DMS153 treated with DMSO at 0.1 percent for 48 hours (cell line): ENCODE data around the gene SLC9A8.
"Not testable (repeated sequence)": the region's sequence is repeated elsewhere in the genome, so short reads cannot be mapped to it uniquely, and the experiment has no call there.

ENCODE experiments used
- DNase-seq: peaks from one replicate; lab custom pipeline; 2025; ENCODE audit not compliant: unreplicated experiment; lab: John Stamatoyannopoulos, UW

SLC9A8 gene, protein sequence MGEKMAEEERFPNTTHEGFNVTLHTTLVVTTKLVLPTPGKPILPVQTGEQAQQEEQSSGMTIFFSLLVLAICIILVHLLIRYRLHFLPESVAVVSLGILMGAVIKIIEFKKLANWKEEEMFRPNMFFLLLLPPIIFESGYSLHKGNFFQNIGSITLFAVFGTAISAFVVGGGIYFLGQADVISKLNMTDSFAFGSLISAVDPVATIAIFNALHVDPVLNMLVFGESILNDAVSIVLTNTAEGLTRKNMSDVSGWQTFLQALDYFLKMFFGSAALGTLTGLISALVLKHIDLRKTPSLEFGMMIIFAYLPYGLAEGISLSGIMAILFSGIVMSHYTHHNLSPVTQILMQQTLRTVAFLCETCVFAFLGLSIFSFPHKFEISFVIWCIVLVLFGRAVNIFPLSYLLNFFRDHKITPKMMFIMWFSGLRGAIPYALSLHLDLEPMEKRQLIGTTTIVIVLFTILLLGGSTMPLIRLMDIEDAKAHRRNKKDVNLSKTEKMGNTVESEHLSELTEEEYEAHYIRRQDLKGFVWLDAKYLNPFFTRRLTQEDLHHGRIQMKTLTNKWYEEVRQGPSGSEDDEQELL

DNA sequence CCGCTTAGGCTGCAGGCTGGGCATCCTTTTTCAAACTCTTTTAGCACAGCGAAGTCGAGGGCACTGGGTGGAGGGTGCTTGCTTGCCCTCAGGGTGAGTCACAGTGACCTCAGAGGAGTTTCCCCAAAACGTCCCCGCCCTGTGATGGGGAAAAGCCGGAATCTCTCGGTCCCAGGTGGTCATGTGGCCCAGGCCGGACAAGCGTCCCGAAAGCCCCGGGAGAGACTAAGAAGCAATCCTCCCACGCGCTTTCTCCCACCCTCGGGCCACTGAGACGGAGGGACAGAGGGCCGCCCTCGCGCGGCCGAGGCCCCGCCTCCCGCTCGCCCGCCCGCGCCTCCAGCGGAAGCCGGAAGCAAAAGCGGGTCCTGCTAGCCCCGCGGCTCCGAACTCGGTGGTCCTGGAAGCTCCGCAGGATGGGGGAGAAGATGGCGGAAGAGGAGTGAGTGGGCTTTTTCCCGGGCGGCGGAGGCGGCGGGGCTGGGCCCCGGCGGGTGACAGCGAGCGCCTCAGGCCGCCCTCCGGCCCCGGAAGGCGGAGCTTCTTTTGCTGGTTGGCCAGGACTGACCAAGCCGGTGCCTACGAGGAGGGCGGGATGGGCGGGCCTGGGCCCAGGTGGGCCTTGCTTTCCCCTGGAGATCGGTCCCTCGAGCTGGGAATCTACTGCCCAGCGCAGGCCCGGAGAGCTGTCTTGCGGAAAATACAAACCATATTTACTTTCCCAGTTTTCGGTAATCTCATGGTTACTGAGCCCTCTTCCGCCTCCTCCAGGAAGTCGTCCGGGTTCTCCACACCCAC, at the start of gene SLC9A8:
Gene SLC9A8, plus strand, starts transcription at position 322 of the 798 bp plus-strand sequence. Its CDS starts 95 bp downstream, at position 417.
- DNase-seq = peak; percentile 65

- no peak for DNase-seq
Observed at GRCh38 chr20:49762940-49763766, 49.5 kb upstream of the SLC9A8 start.

- no peak for DNase-seq
Observed at GRCh38 chr20:49765413-49765736, 47.3 kb upstream of the SLC9A8 start.

DNA sequence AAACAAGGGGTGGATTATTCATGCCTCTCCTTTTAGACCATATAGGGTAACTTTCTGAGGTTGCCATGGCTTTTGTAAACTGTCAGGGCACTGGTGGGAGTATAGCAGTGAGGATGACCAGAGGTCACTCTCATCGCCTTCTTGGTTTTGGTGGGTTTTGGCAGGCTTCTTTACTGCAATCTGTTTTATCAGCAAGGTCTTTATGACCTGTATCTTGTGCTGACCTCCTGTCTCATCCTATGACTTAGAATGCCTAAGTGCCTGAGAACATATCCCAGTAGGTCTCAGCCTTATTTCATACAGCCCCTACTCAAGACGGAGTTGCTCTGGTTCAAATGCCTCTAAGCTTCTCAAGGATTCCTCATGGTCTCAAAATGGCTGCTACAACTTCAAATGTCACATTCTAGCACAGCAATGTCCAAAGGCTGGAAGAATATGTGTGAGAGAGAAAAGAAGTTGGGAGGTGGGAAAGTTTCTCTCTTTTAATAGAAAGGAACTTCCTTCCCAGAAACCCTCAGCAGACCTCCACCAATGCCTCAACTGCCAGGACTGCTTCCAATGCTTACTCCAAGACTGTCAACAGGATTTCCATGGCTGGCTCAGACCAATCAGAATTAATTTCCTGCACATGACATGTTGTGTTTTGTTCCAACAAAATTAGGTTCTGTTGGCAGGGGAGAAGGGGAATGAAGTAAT, 46.6 kb upstream of the SLC9A8 start:
- no peak for DNase-seq

DNA sequence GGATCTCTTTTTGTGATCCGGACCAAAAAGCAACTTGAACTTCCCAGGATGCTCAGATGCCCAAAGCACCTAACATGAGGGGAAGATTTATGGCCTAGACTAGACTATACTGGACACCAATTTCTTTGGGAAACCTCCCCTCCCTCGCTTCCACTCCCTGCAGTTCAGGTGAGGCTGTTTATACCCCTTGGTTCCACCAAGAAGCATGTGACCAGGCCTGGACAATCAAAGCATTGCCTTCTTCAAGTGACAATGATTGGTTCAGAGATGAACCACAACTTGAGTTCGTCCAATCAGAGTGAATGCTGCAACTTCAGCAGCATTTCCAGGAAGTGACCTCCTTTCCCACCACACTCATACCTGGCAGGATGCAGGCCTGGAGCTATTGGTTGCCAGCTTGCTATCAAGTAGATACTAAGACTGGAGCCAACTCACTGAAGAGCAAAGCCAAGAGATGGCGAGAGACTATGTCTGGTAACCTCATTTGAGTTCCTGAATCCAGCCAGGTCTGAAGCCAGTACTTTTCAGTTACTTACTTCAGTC, 45.6 kb upstream of the SLC9A8 start:
- no peak for DNase-seq

DNA sequence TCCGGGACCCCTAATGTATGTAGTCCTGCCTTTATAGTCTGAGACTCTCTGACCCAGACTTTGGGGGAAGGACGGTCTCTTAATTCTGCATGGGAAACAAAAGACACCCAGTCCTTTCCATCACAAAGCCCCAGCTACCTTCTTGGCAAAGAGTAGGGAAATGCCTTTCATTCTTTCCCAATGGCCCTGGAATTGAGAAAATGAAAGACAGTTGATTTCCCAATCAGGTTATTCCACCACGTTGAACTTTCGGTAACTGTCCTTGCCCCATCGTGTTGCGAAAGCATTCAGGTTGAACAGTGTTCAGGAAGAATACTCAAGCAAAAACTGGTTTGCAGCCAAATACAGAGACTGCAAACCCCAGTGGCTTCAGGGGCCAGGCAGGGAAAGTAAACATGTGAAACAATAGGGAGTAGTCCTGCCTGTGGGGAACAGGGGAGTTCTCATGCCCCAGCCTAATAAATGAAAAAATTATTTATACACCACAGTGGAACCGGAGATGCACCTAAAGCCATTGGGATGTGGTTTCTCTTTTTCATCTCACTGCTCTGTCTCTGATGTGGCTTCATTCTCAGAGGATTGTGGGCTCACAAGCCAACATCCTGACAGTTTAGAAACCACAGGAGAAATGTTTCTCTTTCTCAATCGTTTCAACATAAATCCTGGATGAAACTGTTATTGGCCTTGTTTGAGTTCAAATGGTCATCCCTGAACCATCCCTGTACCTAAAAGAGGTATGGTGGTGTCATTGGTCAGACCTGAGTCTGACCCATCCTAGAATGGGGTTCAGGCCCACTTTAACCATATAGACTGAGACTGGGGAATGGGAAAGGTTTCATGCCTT, 44.2 kb upstream of the SLC9A8 start:
- DNase-seq = peak; percentile 27

- DNase-seq = no peak
Observed at GRCh38 chr20:49769048-49769581, 43.5 kb upstream of the SLC9A8 start.

DNA sequence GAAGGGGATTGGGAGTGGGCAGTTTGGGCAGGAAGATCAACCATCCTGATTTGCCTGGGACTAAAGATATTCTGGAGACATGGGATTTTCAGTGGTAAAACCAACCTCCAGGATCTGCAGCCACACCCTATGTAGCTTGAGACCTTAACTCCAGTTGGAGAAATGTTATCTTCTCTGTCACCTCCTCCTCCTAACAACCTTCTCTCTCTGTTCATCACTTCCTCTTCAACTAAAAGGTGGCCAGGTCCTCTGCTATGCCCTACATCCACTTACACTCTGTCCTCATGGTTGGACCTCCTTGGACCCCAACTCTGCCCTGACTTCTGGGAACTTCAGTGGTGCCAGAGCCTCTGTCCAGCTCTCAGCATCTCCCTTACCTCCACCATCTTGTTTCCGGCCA, 42.0 kb upstream of the SLC9A8 start:
- no peak for DNase-seq

DNA sequence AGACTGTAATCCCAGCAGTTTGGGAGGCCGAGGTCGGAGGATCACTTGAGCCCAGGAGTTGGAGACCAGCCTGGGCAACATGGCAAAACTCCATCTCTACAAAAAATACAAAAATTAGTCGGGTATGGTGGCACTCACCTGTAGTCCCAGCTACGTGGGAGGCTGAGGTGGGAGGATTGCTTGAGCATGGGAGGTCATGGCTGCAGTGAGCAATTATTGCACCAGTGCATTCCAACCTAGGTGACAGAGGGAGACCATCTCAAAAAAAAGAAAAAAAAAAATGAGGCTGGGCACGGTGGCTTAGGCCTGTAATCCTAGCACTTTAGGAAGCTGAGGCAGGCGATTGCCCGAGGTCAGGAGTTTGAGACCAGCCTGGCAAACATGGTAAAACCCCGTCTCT, 38.4 kb upstream of the SLC9A8 start:
- not testable (repeated sequence) for DNase-seq

- peak; percentile 14 for DNase-seq
Observed at GRCh38 chr20:49775229-49775693, 37.4 kb upstream of the SLC9A8 start.

DNA sequence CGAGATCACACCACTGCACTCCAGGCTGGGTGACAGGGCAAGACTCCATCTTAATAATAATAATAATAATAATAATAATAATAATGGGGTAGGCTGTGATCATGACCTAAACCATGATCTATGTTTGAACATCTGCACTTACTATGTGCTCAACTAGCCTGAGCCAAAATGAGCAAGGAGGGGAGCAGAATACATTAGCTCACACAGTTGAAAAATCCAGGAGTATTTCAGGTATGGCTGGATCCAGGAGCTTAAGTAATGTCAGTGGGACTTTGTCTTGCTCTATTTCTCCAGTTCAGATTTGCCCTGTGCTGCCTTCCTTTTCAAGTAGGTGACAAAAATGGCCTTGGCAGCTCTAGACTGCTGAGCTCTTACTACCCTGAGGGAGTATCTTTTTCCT, 32.7 kb upstream of the SLC9A8 start:
- no peak for DNase-seq

- DNase-seq = no peak
Observed at GRCh38 chr20:49781676-49782075, 31.0 kb upstream of the SLC9A8 start.

DNA sequence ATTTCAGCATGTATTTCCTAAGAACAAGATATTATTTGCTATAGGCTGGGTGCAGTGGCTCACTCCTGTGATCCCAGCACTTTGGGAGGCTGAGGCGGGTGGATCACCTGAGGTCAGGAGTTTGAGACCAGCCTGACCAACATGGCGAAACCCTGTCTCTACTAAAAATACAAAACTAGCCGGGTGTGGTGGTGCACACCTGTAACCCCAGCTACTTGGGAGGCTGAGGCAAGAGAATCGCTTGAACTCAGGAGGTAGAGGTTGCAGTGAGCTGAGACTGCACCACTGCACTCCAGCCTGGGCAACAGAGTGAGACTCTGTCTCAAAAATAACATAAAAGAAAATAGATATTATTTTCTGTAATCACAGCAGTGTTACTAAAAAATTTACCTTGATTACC, 30.2 kb upstream of the SLC9A8 start:
- not testable (repeated sequence) for DNase-seq

DNA sequence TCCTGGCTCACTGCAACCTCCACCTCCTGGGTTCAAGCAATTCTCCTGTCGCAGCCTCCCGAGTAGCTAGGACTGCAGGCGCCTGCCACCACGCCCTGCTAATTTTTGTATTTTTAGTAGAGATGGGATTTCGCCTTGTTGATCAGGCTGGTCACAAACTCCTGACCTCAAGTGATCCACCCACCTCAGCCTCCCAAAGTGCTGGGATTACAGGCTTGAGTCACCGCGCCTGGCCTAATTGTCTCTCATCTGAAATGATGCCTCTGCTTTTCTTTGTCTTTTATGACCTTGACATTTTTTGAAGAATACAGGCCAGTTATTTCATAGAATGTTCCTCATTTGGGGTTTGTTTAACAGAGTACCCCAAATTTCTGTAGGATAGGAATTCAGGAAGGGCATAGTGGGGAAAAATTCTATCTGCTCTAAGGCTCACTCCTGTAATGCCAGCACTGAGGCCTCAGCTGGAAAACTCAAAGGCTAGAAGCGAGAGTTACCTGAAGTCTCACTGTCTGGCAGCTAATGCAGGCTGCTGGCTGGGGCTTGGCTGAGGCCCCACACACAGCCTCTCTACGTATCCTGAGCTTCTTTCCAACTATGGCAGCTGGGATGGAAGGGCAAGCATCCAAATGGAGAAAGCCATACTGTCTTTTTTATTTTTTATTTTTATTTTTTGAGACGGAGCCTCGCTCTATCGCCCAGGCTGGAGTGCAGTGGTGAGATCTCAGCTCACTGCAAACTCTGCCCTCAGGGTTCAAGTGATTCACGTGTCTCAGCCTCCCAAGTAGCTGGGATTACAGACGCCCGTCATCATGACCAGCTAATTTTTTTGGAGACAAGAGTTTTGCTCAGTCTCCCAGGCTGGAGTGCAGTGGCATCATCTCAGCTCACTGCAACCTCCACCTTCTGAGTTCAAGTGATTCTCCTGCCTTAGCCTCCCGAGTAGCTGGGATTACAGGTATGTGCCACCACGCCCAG, 29.3 kb upstream of the SLC9A8 start:
- DNase-seq = not testable (repeated sequence)

GRCh38 chr20:49784291-49784690, 28.3 kb upstream of the SLC9A8 start:
- DNase-seq = no peak

DNA sequence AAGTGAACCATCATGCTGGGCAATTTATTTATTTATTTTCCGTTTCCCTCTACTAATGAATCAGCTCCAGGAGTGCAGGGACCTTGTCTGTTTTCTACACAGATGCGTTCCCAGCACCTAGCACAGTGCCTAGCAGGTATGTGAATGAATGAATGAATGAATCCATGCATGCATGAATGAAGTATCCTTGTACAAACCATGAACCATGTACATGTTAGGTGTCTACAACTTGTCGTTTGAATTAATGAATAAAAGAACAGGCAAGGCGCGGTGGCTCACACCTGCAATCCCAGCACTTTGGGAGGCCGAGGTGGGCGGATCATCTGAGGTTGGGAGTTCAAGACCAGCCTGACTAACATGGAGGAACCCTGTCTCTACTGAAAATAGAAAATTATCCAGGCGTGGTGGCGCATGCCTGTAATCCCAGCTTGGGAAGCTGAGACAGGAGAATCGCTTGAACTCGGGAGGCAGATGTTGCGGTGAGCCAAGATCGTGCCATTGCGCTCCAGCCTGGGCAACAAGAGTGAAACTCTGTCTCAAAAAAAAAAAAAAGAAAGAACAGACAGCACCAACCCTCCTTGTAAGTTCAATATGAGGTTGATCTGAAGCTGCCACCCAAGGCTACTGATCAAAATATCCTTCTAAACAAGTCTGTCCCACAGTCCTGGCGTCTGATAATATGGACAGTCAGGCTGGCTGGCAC, 27.3 kb upstream of the SLC9A8 start:
- DNase-seq = no peak

GRCh38 chr20:49785852-49786175, 26.8 kb upstream of the SLC9A8 start:
- DNase-seq = no peak
